ENCODE measurements around the gene KIF18A. TPM values are rescaled to one million over a fixed set of nuclear protein-coding genes. Genes with fewer than 3 reads are reported as not detected.

KIF18A gene
- total RNA-seq, 1 donor from 2014 or later: 2.6 TPM

DNA sequence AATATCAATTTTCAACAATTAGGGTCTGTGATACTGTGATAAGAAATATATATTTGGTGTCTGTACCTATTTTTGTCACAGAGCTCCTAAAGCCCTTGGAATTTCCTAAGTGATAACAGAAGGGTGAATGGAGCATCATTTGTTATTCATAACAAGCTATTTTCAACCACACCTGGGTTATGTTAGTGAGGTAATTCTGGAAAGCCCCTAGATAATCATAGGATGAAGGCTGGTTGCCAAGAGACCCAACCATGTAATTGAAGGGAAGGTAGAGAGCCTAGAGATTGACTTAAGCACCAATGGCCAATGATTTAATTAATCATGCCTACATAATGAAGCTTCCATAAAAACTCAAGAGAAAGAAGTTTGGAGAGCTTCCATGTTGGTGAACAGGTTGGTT, 109.4 kb downstream of the KIF18A start:
- H3K4me3 Mint-ChIP-seq (ENCODE audit: unreplicated experiment): no peak overlapping the region
- H3K36me3 Mint-ChIP-seq (ENCODE audit: unreplicated experiment): peaks cover 16% of the 10 kb centered on the region
- no peak overlapping the region for H3K27ac Mint-ChIP-seq (ENCODE audit: unreplicated experiment)
- no peak for DNase-seq
- TF ChIP-seq, protein P1, sequence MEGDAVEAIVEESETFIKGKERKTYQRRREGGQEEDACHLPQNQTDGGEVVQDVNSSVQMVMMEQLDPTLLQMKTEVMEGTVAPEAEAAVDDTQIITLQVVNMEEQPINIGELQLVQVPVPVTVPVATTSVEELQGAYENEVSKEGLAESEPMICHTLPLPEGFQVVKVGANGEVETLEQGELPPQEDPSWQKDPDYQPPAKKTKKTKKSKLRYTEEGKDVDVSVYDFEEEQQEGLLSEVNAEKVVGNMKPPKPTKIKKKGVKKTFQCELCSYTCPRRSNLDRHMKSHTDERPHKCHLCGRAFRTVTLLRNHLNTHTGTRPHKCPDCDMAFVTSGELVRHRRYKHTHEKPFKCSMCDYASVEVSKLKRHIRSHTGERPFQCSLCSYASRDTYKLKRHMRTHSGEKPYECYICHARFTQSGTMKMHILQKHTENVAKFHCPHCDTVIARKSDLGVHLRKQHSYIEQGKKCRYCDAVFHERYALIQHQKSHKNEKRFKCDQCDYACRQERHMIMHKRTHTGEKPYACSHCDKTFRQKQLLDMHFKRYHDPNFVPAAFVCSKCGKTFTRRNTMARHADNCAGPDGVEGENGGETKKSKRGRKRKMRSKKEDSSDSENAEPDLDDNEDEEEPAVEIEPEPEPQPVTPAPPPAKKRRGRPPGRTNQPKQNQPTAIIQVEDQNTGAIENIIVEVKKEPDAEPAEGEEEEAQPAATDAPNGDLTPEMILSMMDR (IDR thresholded peaks at IDR 0.05; ENCODE audit: partially characterized antibody, unreplicated experiment): no peak
- H3K27me3 Mint-ChIP-seq (ENCODE audit: unreplicated experiment): no peaks in the 10 kb centered on the region
- no peaks in the 10 kb centered on the region for H3K9me3 Mint-ChIP-seq (ENCODE audit: unreplicated experiment)
- no peaks in the 10 kb centered on the region for H3K4me1 Mint-ChIP-seq (ENCODE audit: low read depth, unreplicated experiment)

DNA sequence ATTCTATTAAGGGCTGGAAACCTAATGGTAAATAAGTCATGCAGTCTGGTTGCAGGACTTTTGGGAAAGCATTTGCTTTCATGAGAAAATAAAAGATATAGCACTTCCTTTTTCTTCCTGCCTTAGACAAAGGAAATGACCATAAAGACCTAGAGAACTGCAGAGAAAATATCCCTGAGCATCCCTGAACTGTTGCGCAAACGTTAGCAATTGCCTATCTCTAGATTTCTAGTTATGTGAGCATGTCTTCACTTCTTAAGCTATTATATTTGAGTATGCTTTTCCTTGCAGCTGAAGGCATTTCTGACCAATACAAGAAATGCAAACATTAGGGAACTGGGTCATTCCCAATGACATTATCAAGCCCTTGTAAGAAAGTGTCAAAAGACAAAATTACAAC, 110.6 kb downstream of the KIF18A start:
- TF ChIP-seq, protein P1 (IDR thresholded peaks at IDR 0.05; ENCODE audit: partially characterized antibody, unreplicated experiment): no peak
- Mint-ChIP-seq H3K9me3 (ENCODE audit: unreplicated experiment) (no peaks in the 10 kb centered on the region), H3K27me3 (ENCODE audit: unreplicated experiment) (no peaks in the 10 kb centered on the region), H3K4me3 (ENCODE audit: unreplicated experiment) (no peak overlapping the region), H3K36me3 (ENCODE audit: unreplicated experiment) (peaks cover 9% of the 10 kb centered on the region), H3K4me1 (ENCODE audit: low read depth, unreplicated experiment) (no peaks in the 10 kb centered on the region), H3K27ac (ENCODE audit: unreplicated experiment) (no peak overlapping the region)
- no peak for DNase-seq

DNA sequence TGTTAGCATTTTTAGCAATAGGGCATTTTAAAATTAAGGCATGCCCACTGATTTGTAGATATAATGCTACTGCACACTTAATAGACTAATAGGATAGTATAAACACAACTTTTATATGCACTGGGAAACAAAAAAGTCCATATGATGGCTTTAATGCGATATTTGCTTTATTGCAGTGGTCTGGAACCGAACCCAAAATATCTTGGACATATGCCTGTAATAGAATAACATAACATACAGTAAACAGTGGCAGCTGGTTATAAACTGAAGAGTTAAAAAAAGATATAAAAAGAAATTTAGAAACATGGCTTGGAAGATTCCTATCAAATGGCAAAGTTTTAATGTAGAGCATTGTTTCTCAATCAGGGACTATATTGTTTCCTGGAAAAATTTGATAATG, 111.9 kb downstream of the KIF18A start:
- Mint-ChIP-seq H3K4me1 (ENCODE audit: low read depth, unreplicated experiment) (no peaks in the 10 kb centered on the region), H3K36me3 (ENCODE audit: unreplicated experiment) (peaks cover 1% of the 10 kb centered on the region), H3K27me3 (ENCODE audit: unreplicated experiment) (no peaks in the 10 kb centered on the region), H3K27ac (ENCODE audit: unreplicated experiment) (no peak overlapping the region), H3K9me3 (ENCODE audit: unreplicated experiment) (no peaks in the 10 kb centered on the region), H3K4me3 (ENCODE audit: unreplicated experiment) (no peak overlapping the region)
- DNase-seq: no peak
- TF ChIP-seq, protein P1 (IDR thresholded peaks at IDR 0.05; ENCODE audit: partially characterized antibody, unreplicated experiment): no peak

DNA sequence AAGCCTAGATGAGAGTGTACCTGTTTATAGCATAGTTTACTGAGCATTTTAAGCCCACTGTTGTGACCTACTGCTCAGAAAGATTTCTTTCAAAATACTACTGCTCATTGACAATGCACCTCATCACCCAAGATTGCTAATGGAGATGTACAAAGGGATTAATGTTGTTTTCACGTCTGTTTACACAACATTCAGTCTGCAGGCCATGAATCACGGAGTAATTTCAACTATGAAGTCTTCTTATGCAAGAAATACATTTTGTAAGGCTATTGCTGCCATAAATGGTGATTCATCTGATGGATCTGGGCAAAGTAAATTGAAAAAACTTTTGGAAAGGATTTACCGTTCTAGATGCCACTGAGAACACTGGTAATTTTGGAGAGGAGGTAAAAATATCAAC, 112.9 kb downstream of the KIF18A start:
- H3K27me3 Mint-ChIP-seq (ENCODE audit: unreplicated experiment): no peaks in the 10 kb centered on the region
- H3K36me3 Mint-ChIP-seq (ENCODE audit: unreplicated experiment): no peaks in the 10 kb centered on the region
- H3K9me3 Mint-ChIP-seq (ENCODE audit: unreplicated experiment): no peaks in the 10 kb centered on the region
- DNase-seq: no peak
- H3K4me3 Mint-ChIP-seq (ENCODE audit: unreplicated experiment): no peak overlapping the region
- TF ChIP-seq, protein P1 (IDR thresholded peaks at IDR 0.05; ENCODE audit: partially characterized antibody, unreplicated experiment): no peak
- H3K4me1 Mint-ChIP-seq (ENCODE audit: low read depth, unreplicated experiment): no peaks in the 10 kb centered on the region
- H3K27ac Mint-ChIP-seq (ENCODE audit: unreplicated experiment): no peak overlapping the region

DNA sequence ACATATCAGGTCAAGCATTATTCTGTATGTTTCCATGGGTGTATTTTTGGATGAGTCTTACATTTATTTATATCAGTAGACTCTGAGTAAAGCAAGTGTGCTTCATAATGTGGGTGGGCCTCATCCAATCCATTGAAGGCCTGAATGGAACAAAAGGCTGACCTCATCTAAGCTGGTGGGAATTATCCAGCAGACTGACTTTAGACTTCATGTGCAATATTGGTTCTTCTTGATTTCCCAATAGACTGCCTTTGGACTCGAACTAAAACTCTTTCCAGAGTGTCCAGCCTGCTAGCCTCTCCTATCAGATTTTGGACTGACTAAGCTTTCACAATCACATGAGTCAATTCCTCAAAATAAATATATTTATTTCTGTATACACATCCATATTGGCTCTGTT, 116.2 kb downstream of the KIF18A start:
- H3K27me3 Mint-ChIP-seq (ENCODE audit: unreplicated experiment): no peaks in the 10 kb centered on the region
- H3K4me1 Mint-ChIP-seq (ENCODE audit: low read depth, unreplicated experiment): no peaks in the 10 kb centered on the region
- DNase-seq: no peak
- no peaks in the 10 kb centered on the region for H3K9me3 Mint-ChIP-seq (ENCODE audit: unreplicated experiment)
- H3K36me3 Mint-ChIP-seq (ENCODE audit: unreplicated experiment): no peaks in the 10 kb centered on the region
- H3K27ac Mint-ChIP-seq (ENCODE audit: unreplicated experiment): no peak overlapping the region
- TF ChIP-seq, protein P1 (IDR thresholded peaks at IDR 0.05; ENCODE audit: partially characterized antibody, unreplicated experiment): no peak
- no peak overlapping the region for H3K4me3 Mint-ChIP-seq (ENCODE audit: unreplicated experiment)

All from glutamatergic neuron (in vitro differentiated cells).